ENCODE data around the gene FHOD1. TPM values are rescaled to one million over a fixed set of nuclear protein-coding genes. Genes with fewer than 3 reads are reported as not detected.

FHOD1 gene
- total and polyA plus RNA-seq, 9 of the 15 experiments (the other 6 are each of a cell fraction or from before 2014, with no cell fraction given) = 18.7 to 126 (median 32.3) TPM

- TF ChIP-seq ZNF184 (CRISPR knock-in tag; IDR thresholded peaks at IDR 0.05) (no peak), MEF2D (tag; conservative IDR thresholded peaks at IDR 0.05; ENCODE audit: low read depth) (no peak), TEAD4 (IDR thresholded peaks at IDR 0.05; ENCODE audit: low read length) (0 out of 2 replicates have a peak, but pooled peaks have one; percentile 5), TEAD4 (CRISPR knock-in tag; IDR thresholded peaks at IDR 0.05; ENCODE audit: borderline replicate concordance) (no peak), SREBF1 (IDR thresholded peaks at IDR 0.05; ENCODE audit: borderline replicate concordance, low read depth, low read length) (no peak), HDAC8 (tag; IDR thresholded peaks at IDR 0.05) (no peak), ZNF780A (CRISPR knock-in tag; IDR thresholded peaks at IDR 0.05) (no peak), MAX (CRISPR knock-in tag; IDR thresholded peaks at IDR 0.05) (peak; percentile 82), ARID1B (IDR thresholded peaks at IDR 0.05) (no peak), PHF20 (IDR thresholded peaks at IDR 0.05; ENCODE audit: partially characterized antibody) (peak; percentile 20), FOXP1 (CRISPR knock-in tag; IDR thresholded peaks at IDR 0.05) (no peak), HMGN3 (IDR thresholded peaks at IDR 0.05; ENCODE audit: borderline replicate concordance, extremely low read depth, insufficient read length, low read depth, low read length) (peak; percentile 55), GTF2F1 (IDR thresholded peaks at IDR 0.05; ENCODE audit: low read depth, low read length) (peak; percentile 16; the same call in 1 of the 2 replicates), CHCHD3 (CRISPR knock-in tag; IDR thresholded peaks at IDR 0.05) (no peak), E2F4 (CRISPR knock-in tag; IDR thresholded peaks at IDR 0.05; ENCODE audit: low read depth) (peak; percentile 82; the same call in 1 of the 2 replicates), IRF1 (CRISPR knock-in tag; IDR thresholded peaks at IDR 0.05; ENCODE audit: borderline replicate concordance) (no peak), ZNF766 (CRISPR knock-in tag; conservative IDR thresholded peaks at IDR 0.05) (no peak), RNF219 (CRISPR knock-in tag; IDR thresholded peaks at IDR 0.05) (no peak), YY1 (IDR thresholded peaks at IDR 0.05; ENCODE audit: borderline replicate concordance in 1 of 3, control insufficient read depth in 1 of 3, extremely low read depth in 1 of 3, insufficient read depth in 3 of 3, insufficient read length in 1 of 3, insufficient replicate concordance in 2 of 3, low read depth in 1 of 3, low read length in 2 of 3) (peak in 1 of 3 experiments; percentile 48), SMARCA5 (IDR thresholded peaks at IDR 0.05) (no peak), ZKSCAN8 (CRISPR knock-in tag; IDR thresholded peaks at IDR 0.05) (no peak), ELK3 (CRISPR knock-in tag; IDR thresholded peaks at IDR 0.05) (no peak)
These were observed at the start of gene FHOD1 (continued) for GRCh38 chr16:67247192-67248072.

Measured in K562 (cell line).